ENCODE measurements around the gene UBE4B. TPM values are rescaled to one million over a fixed set of nuclear protein-coding genes. Genes with fewer than 3 reads are reported as not detected.

The UBE4B gene
- total and polyA plus RNA-seq, 9 of the 15 experiments (the other 6 are each of a cell fraction or from before 2014, with no cell fraction given), result 11.7 to 73.7 (median 40.1) TPM

GRCh38 chr1:10210841-10211804 is 178.4 kb downstream of the UBE4B start (continued):
- TF ChIP-seq REST (IDR thresholded peaks at IDR 0.05; ENCODE audit: borderline replicate concordance), result no peak
- no peak for TF ChIP-seq REST (CRISPR knock-in tag; IDR thresholded peaks at IDR 0.05; ENCODE audit: low read depth)
- no peak for TF ChIP-seq MEF2D (tag; conservative IDR thresholded peaks at IDR 0.05; ENCODE audit: low read depth)
- no peak for TF ChIP-seq THAP7 (CRISPR knock-in tag; IDR thresholded peaks at IDR 0.05)
- TF ChIP-seq KLF13 (tag; IDR thresholded peaks at IDR 0.05; ENCODE audit: borderline replicate concordance, low read depth), result no peak
- no peak for TF ChIP-seq MTA2 (IDR thresholded peaks at IDR 0.05; ENCODE audit: low read depth)
- no peak for TF ChIP-seq RBM39 (optimal IDR thresholded peaks at IDR 0.05; ENCODE audit: low read depth, low read length)
- TF ChIP-seq MAFK (IDR thresholded peaks at IDR 0.05; ENCODE audit: low read length), result no peak
- peak; percentile 15; the same call in 1 of the 2 replicates for TF ChIP-seq DPF2 (IDR thresholded peaks at IDR 0.05)
- no peak for TF ChIP-seq EHMT2 (IDR thresholded peaks at IDR 0.05)
- no peak; the same call in 1 of the 2 replicates for TF ChIP-seq ZNF232 (CRISPR knock-in tag; IDR thresholded peaks at IDR 0.05)
- TF ChIP-seq YBX1 (IDR thresholded peaks at IDR 0.05), result no peak
- TF ChIP-seq NR1H2 (CRISPR knock-in tag; IDR thresholded peaks at IDR 0.05), result no peak
- TF ChIP-seq SETDB1 (IDR thresholded peaks at IDR 0.05; ENCODE audit: low read length), result no peak
- no peak for TF ChIP-seq MTF1 (CRISPR knock-in tag; IDR thresholded peaks at IDR 0.05; ENCODE audit: borderline replicate concordance)
- no peak for TF ChIP-seq PHTF2 (CRISPR knock-in tag; IDR thresholded peaks at IDR 0.05)
- no peak for TF ChIP-seq ZNF408 (CRISPR knock-in tag; IDR thresholded peaks at IDR 0.05; ENCODE audit: low read depth)
- TF ChIP-seq SMARCB1 (IDR thresholded peaks at IDR 0.05; ENCODE audit: insufficient read length, low read depth), result no peak

Measured in K562 (cell line).